NCI-H187 treated with DMSO at 0.1 percent for 48 hours (cell line): Measurements from ENCODE around the gene NEK5.
"Not testable (repeated sequence)": the region's sequence is repeated elsewhere in the genome, so short reads cannot be mapped to it uniquely, and the experiment has no call there.

Experiments
- DNase-seq: peaks from one replicate; lab custom pipeline; 2025; lab: John Stamatoyannopoulos, UW

The NEK5 gene

GRCh38 chr13:52141299-52141698 is 12.4 kb upstream of the NEK5 start:
- DNase-seq = no peak

GRCh38 chr13:52137489-52137888 is 8.6 kb upstream of the NEK5 start:
- DNase-seq = no peak

DNA sequence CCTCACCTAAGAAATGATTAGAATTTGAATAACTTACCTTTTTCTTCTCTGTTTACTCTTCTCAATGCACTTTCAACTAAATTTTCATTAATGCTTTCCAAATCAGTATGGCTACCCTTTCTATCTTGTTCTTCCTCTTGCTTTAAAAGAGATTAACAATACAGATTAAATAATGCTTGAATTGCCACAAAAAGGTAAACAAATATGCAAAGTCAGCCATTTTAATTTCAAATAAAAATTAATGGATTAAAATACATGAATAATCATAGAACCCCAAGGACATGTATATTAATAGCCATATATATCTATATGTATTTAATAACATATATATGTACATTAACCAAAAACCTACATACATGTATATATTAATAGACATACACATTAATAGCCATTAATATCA is 7.9 kb upstream of the NEK5 start:
- DNase-seq = no peak

DNA sequence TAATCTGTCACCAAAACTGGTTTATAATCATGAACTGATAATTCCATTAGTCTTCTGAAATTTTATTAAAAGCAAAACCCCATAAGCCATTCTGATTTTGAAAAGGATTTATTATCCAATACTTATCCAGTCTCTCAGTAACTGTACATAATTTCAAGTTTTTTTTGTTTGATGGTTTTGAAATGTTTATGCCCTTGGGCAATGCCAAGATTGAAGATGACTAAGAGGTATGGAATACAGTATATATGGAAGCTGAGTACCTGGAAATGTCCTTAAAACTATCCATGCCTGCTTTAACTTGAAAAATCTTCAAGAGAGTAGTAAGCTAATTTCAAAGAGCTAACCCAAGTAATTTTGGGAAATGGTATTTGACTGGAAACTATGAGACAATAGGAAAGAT is 1.8 kb upstream of the NEK5 start:
- no peak for DNase-seq

GRCh38 chr13:52127783-52128702 is 830 bp downstream of the NEK5 start:
- DNase-seq = peak; percentile 11

GRCh38 chr13:52127378-52127777 is 1.5 kb downstream of the NEK5 start:
- no peak for DNase-seq

- DNase-seq = no peak
These were observed 3.3 kb downstream of the NEK5 start for GRCh38 chr13:52125547-52125946.

DNA sequence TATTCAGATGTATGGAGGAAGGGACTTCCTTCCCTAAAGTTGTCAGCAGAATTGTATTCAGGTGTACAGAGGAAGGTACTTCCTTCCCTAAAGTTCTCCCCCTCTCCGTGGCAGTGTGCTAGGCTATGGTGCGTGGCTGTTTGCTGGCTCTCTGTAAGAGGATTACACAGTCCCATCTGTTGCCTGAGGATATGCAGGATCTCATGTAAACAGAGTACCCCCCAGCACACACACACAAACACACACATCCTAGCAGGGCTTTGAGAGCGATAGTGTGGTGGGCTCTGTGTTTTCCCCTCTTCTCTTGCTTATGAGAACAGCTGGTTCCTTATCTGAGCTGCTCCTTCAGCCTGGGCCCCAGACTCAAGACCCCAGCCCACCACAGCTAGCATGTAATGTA is 10.3 kb downstream of the NEK5 start:
- DNase-seq = no peak

DNA sequence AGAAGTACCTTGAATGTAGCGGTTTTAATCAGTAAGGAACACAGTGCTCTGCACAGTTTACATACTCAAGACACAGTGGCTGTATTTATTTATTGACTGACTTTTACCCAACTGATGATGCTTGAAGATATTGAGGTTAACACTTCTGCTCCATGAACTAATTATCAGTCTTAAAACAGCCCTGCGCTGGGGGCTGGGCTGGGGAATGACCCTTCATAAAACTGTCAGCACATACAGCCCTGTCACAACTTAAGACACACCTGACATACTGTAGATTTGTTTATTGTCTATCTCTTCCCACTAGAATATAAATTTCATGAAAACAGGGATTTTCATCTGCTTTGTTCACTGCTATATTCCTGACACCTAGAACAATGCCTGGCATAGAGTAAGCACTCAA is 10.8 kb downstream of the NEK5 start:
- DNase-seq = no peak

GRCh38 chr13:52112591-52112990 is 16.3 kb downstream of the NEK5 start:
- no peak for DNase-seq

DNA sequence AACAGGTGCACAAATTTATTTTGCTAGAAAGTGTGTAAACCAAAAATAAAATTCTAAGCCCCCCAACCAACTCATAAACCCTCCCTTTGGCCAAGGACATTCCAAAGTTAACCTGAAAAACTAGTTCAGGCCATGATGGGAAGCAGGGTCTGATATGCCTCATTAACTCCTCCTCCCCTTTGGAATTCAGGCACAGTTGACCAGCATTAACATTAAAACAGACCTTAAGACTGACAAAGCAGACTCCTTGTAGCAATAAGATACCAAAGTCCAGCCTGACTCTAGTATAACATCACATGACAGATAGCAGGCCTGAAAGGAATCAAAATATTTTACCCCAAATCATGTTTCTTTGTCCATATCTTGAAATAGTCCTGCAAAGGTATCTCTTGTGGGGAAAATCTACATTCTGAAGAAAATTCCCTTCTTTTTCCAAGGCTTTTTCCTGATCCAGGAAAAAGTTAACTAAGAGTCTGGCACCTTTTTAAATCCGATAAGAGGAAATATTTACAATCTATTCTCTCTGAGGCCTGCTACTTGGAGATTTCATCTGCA is 19.7 kb downstream of the NEK5 start:
- DNase-seq = no peak

DNA sequence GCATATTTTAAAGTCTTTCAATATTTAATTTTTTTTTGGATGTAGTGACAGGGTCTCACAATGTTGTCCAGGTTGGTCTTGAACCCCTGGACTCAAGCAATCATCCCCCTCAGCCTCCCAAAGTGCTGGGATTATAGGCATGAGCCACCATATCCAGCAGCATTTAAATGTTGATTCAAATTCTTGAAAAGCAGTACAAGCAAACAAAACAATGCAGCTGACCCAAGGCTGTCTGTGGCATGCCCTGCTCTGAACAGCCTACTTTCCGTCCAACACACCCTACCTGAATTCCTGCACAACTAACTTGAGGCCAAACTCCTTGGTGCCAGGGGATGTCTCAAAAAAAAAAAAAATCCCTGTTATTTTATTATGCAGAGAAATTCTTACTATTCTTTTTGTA is 23.0 kb downstream of the NEK5 start:
- no peak for DNase-seq

DNA sequence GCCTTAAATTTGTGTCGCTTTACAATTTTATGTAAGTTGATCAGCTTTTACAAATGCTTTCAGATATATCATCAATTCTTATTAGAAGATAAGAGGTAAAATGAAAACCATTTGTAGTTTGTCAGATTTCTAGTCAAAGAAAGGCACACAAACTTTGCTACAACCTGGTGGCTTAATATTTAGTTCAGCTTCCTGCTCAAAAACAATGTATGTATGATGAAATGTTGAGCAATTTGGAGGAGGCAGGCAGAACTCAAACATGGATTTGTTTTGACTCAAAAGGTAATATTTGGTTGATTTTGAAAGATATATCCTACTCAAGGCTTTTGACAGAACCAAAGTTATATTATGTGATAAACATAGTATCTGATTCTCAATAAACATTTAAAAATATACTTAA is 24.2 kb downstream of the NEK5 start:
- no peak for DNase-seq

- no peak for DNase-seq
These were observed 25.5 kb downstream of the NEK5 start for GRCh38 chr13:52103386-52103785.

DNA sequence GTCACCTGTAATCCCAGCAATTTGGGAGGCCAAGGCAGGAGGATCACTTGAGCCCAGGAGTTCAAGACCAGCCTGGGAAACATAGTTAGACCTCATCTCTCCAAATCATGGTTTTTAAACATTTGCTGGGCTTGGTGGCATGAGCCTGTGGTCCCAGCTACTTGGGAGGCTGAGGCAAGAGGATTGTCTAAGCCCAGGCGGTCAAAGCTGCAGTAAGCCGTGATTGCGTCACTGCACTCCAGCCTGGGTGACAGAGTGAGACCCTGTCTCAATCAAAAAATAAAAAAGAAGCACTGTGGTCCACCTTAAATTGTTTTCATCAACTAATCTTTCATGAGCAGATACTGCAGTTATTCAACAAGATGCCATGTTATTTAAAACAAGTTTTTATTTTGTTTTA is 26.4 kb downstream of the NEK5 start:
- not testable (repeated sequence) for DNase-seq

DNA sequence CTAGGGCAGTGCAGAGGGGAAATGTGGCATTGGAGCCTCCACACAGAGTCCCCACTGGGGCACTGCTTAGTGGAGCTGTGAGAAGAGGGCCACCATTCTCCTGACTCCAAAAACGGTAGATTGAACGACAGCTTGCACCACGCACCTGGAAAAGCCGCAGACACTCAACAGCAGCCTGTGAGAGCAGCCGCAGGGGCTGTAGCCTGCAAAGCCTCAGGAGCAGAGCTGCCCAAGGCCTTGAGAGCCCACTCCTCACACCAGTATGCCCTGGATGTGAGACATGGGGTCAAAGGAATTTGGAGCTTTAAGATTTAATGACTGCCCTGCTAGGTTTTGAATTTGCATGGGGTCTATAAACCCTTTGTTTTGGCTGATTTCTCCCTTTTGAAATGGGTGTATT is 31.7 kb downstream of the NEK5 start:
- DNase-seq = no peak

GRCh38 chr13:52096748-52097147 is 32.1 kb downstream of the NEK5 start:
- DNase-seq = no peak

GRCh38 chr13:52096062-52096461 is 32.8 kb downstream of the NEK5 start:
- DNase-seq = no peak

- DNase-seq = no peak
These were observed 36.8 kb downstream of the NEK5 start for GRCh38 chr13:52092087-52092486.

DNA sequence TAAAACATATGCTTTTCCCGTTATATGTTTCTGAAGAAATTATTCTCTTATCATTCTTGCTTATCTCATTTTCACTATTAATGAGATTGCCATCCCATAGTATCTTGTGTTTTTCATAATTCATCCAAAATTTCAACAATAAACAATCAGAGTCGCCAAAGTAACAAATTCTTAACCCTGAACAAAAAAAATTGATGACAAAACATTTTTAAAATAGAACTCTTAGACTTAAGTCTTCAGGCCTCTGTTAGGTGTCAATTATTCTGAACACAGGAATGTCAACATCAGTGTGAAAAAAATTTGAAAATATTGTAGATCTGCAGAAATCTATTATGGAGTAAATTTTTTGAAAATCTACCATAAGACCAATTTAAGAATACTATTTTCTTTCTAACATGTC is 37.4 kb downstream of the NEK5 start:
- DNase-seq = no peak

- no peak for DNase-seq
These were observed 43.5 kb downstream of the NEK5 start for GRCh38 chr13:52085421-52085820.

- not testable (repeated sequence) for DNase-seq
These were observed 43.9 kb downstream of the NEK5 start for GRCh38 chr13:52084981-52085380.

DNA sequence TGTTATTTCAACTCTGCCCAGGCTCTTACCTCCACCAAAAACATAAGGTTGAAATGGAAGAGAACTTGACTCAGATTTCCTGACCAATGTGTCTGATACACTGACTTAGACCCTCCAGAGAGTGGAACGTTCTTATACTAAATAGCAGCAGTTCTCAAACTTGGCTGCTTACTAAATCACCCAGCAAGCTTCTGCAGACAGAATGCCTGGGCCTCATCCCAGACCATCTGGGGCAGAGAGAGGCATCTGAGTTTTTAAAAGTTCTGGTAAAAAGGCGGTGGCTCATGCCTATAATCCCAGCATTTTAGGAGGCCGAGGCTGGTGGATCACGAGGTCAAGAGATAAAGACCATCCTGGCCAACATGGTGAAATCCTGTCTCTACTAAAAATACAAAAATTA is 46.3 kb downstream of the NEK5 start:
- no peak for DNase-seq

- DNase-seq = not testable (repeated sequence)
These were observed 49.0 kb downstream of the NEK5 start for GRCh38 chr13:52079891-52080290.
